KMS-11 (cell line): ENCODE data around the gene RPH3AL.
"Not testable (repeated sequence)": the region's sequence is repeated elsewhere in the genome, so short reads cannot be mapped to it uniquely, and the experiment has no call there.

Experiments
- H2AFZ ChIP-seq: fragments of 200-600 bp; sonication (generic); 2 replicates; pipeline ENCODE4 v1.6.1; 2016; ENCODE audit warnings: antibody characterized with exemption, mixed run types, low read depth
- H3K27ac ChIP-seq: fragments of 200-600 bp; sonication (generic); 2 replicates; pipeline ENCODE4 v1.6.1; 2016; ENCODE audit warnings: mild to moderate bottlenecking, mixed run types
- H3K27me3 ChIP-seq: fragments of 200-600 bp; sonication (generic); 2 replicates; pipeline ENCODE4 v1.6.1; 2017; ENCODE audit warnings: mild to moderate bottlenecking, low read depth, mixed run types, moderate library complexity; ENCODE audit not compliant: insufficient read depth
- H3K36me3 ChIP-seq: fragments of 200-600 bp; sonication (generic); 2 replicates; pipeline ENCODE4 v1.6.1; 2017; ENCODE audit warnings: mild to moderate bottlenecking, mixed run types; ENCODE audit not compliant: insufficient read depth
- H3K4me1 ChIP-seq: fragments of 200-600 bp; sonication (generic); 2 replicates; pipeline ENCODE4 v1.6.1; 2016; ENCODE audit warnings: mild to moderate bottlenecking, low read depth, mixed run types; ENCODE audit not compliant: poor library complexity, severe bottlenecking
- H3K4me2 ChIP-seq: fragments of 200-600 bp; sonication (generic); 2 replicates; pipeline ENCODE4 v1.7.0; 2016; ENCODE audit warnings: mild to moderate bottlenecking, mixed run types
- H3K4me3 ChIP-seq: fragments of 200-600 bp; sonication (generic); IDR thresholded peaks from 2 replicates; pipeline ENCODE4 v1.6.1; 2017; ENCODE audit warnings: low read depth, low read length, mixed read lengths; ENCODE audit not compliant: insufficient read depth
- H3K79me2 ChIP-seq: fragments of 200-600 bp; sonication (generic); 2 replicates; pipeline ENCODE4 v1.6.1; 2016; ENCODE audit warnings: low read depth, mixed run types; ENCODE audit not compliant: insufficient read depth
- H3K9ac ChIP-seq: fragments of 200-600 bp; sonication (generic); 2 replicates; pipeline ENCODE4 v1.6.1; 2016; ENCODE audit warnings: mild to moderate bottlenecking, mixed run types
- H4K20me1 ChIP-seq: fragments of 200-600 bp; sonication (generic); 2 replicates; pipeline ENCODE4 v1.6.1; 2016; ENCODE audit warnings: mild to moderate bottlenecking, mixed run types; ENCODE audit not compliant: insufficient read depth
- CTCF ChIP-seq: fragments of 200-600 bp; sonication (generic); conservative IDR thresholded peaks from 2 replicates; pipeline ENCODE4 v1.6.1; 2017; ENCODE audit warnings: low read depth, mild to moderate bottlenecking, antibody characterized with exemption, low read length, moderate library complexity, mixed read lengths

The RPH3AL gene

GRCh38 chr17:226108-227077 is 126.2 kb downstream of the RPH3AL start:
- Histone ChIP-seq H3K4me1 (no peaks in the 10 kb centered on the region), H4K20me1 (no peaks in the 10 kb centered on the region), H3K9ac (no peak overlapping the region), H3K27me3 (no peaks in the 10 kb centered on the region; the same call in 1 of the 2 replicates), H3K27ac (no peak overlapping the region), H3K4me2 (no peak overlapping the region), H3K36me3 (no peaks in the 10 kb centered on the region), H2AFZ (no peak overlapping the region), H3K4me3 (no peak overlapping the region), H3K79me2 (no peaks in the 10 kb centered on the region)
- TF ChIP-seq CTCF: no peak

- no peaks in the 10 kb centered on the region for H3K4me1 ChIP-seq
- H3K27ac ChIP-seq: no peak overlapping the region
- H3K4me3 ChIP-seq: no peak overlapping the region
- no peaks in the 10 kb centered on the region; the same call in 1 of the 2 replicates for H3K27me3 ChIP-seq
- H3K79me2 ChIP-seq: no peaks in the 10 kb centered on the region
- H4K20me1 ChIP-seq: no peaks in the 10 kb centered on the region
- TF ChIP-seq CTCF: no peak
- no peak overlapping the region for H2AFZ ChIP-seq
- no peak overlapping the region for H3K4me2 ChIP-seq
- no peaks in the 10 kb centered on the region for H3K36me3 ChIP-seq
- H3K9ac ChIP-seq: no peak overlapping the region
These were observed 127.1 kb downstream of the RPH3AL start for GRCh38 chr17:225551-225950.

- not testable (repeated sequence) for H4K20me1 ChIP-seq, H3K4me3 ChIP-seq, H3K4me2 ChIP-seq, H3K4me1 ChIP-seq, H3K27ac ChIP-seq, H3K79me2 ChIP-seq, H3K27me3 ChIP-seq, H3K9ac ChIP-seq, H2AFZ ChIP-seq, H3K36me3 ChIP-seq
These were observed 128.0 kb downstream of the RPH3AL start for GRCh38 chr17:224576-224975.

- H3K9ac ChIP-seq: no peak overlapping the region
- no peak overlapping the region for H3K4me3 ChIP-seq
- no peaks in the 10 kb centered on the region for H3K79me2 ChIP-seq
- H3K4me1 ChIP-seq: no peaks in the 10 kb centered on the region
- no peak overlapping the region for H3K27ac ChIP-seq
- H3K4me2 ChIP-seq: no peak overlapping the region
- TF ChIP-seq CTCF: no peak
- no peaks in the 10 kb centered on the region for H4K20me1 ChIP-seq
- no peaks in the 10 kb centered on the region; the same call in 1 of the 2 replicates for H3K27me3 ChIP-seq
- H3K36me3 ChIP-seq: no peaks in the 10 kb centered on the region
- no peak overlapping the region for H2AFZ ChIP-seq
These were observed 128.7 kb downstream of the RPH3AL start for GRCh38 chr17:223723-224471.
